Kidney (tissue), 14 donors: ENCODE data around the gene EEPD1. TPM values are rescaled to one million over a fixed set of nuclear protein-coding genes. Genes with fewer than 3 reads are reported as not detected.

ENCODE experiments used
- DNase-seq, 5 donors: peaks; one replicate each; pipeline ENCODE4 v3.0.0-alpha.2; 2013 to 2020
- FAIRE-seq: peaks from 2 replicates; lab custom pipeline; 2012; peaks lifted over from hg19 to GRCh38; lab: Jason Lieb, UNC
- H3K27ac ChIP-seq, 2 donors: one replicate each; pipeline ENCODE4 v1.7.0; 2013; ENCODE audit warnings: low read depth in 2 of 2, low read length in 2 of 2, inconsistent platforms in 1 of 2
- H3K27me3 ChIP-seq: one replicate; pipeline ENCODE4 v1.7.1; 2013; ENCODE audit warnings: low read length, inconsistent platforms; ENCODE audit not compliant: control insufficient read depth, insufficient read depth
- H3K36me3 ChIP-seq, 3 donors: one replicate each; pipeline versions ENCODE4 v1.7.0 to v1.7.1; 2013; ENCODE audit warnings: low read length in 3 of 3, control low read depth in 1 of 3, inconsistent platforms in 1 of 3; ENCODE audit not compliant: insufficient read depth in 3 of 3, control insufficient read depth in 2 of 3
- H3K4me1 ChIP-seq, 3 donors: one replicate each; pipeline versions ENCODE4 v1.7.0 to v1.7.1; 2013; ENCODE audit warnings: low read length in 3 of 3, inconsistent platforms in 1 of 3, low read depth in 1 of 3; ENCODE audit not compliant: control insufficient read depth in 2 of 3, insufficient read depth in 2 of 3
- H3K4me3 ChIP-seq, 3 donors: one replicate each; pipeline versions ENCODE4 v1.7.0 to v1.8.1; 2013; ENCODE audit warnings: low read length in 3 of 3, control low read depth in 1 of 3, inconsistent platforms in 1 of 3
- H3K9ac ChIP-seq, 3 donors: one replicate each; pipeline versions ENCODE4 v1.7.0 to v1.7.1; 2013; ENCODE audit warnings: low read length in 3 of 3, control low read depth in 1 of 3, inconsistent platforms in 1 of 3
- H3K9me3 ChIP-seq, 3 donors: one replicate each; pipeline versions ENCODE4 v1.7.0 to v1.7.1; 2013; ENCODE audit warnings: low read length in 3 of 3, control low read depth in 1 of 3, inconsistent platforms in 1 of 3; ENCODE audit not compliant: control insufficient read depth in 2 of 3, insufficient read depth in 1 of 3
- intact Hi-C: fragments of 100-400 bp; cut with DNase I; formaldehyde crosslinking; loops from one replicate; pipeline ENCODE4 v1.11.1; 2022
- polyA plus RNA-seq: library from polyadenylated mRNA; stranded (reverse); fragments of 350-450 nt; fragmentation: Illumina TruSeq; extraction: RNeasy Lipid Tissue Mini Kit (QIAGEN cat#74804); gene quantifications from one replicate; pipeline ENCODE4 v1.2.3, GENCODE V29; 2014; ENCODE audit warnings: low read depth, low replicate concordance; ENCODE audit not compliant: insufficient read depth
- total RNA-seq: library from RNA; stranded (reverse); fragmentation: NEBNext Ultra II Directional; extraction: Animal tissue kit (Norgen Biotek cat#: 25700); gene quantifications from one replicate; pipeline ENCODE4 v1.2.1, GENCODE V29; 2021
- TF ChIP-seq, protein P1 (sequence below): IDR thresholded peaks from 3 replicates; pipeline ENCODE4 v1.5.1; 2012; ENCODE audit warnings: mild to moderate bottlenecking, moderate library complexity, borderline replicate concordance; ENCODE audit not compliant: insufficient read depth; ENCODE audit errors: extremely low read depth
- donor health status: control.
- donor health status: control.
- donor health status: control.
- donor health status: control.
- donor health status: control.
- donor health status: DM: yes; HTN: yes; CAD: no.
- donor health status: Normal renal cell carcinoma (clear cell type).

Gene EEPD1
- total and polyA plus RNA-seq, 2 donors from 2014 or later, result 6.3 to 6.4 TPM

DNA sequence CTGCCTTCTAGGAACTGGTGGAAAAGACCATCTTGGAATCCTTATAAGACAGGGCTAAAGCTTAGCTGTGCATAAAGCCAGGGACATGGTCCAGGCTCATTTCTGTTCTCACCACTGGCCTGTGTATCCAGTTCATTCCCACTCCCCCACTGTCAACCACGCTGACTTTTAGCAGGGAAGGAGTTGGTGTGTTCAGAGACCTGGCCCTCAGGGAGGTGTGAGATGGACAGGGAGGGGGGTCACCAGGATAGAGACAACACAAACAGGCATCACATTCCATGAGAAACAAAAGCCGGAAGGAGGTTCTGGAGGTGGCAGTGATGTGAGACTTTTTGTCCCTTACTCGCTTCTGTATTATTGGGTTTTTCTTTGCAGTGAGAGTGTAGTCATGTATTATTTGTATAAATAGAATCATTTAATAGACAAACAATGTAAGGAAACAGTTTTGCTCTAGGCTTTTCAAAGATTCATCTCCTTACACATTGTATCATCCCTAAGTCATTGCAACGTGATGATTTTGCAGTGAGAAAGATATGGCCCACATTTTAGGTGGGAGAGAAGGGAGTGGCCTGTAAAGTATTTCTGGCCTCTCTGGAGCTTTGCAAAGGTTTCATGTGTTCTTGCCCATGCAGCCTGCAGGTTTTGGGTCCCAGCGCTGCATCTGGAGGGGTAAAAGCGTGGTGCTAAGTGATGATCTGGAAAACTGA lies 52.0 kb downstream of the EEPD1 start:
- TF ChIP-seq, protein P1, sequence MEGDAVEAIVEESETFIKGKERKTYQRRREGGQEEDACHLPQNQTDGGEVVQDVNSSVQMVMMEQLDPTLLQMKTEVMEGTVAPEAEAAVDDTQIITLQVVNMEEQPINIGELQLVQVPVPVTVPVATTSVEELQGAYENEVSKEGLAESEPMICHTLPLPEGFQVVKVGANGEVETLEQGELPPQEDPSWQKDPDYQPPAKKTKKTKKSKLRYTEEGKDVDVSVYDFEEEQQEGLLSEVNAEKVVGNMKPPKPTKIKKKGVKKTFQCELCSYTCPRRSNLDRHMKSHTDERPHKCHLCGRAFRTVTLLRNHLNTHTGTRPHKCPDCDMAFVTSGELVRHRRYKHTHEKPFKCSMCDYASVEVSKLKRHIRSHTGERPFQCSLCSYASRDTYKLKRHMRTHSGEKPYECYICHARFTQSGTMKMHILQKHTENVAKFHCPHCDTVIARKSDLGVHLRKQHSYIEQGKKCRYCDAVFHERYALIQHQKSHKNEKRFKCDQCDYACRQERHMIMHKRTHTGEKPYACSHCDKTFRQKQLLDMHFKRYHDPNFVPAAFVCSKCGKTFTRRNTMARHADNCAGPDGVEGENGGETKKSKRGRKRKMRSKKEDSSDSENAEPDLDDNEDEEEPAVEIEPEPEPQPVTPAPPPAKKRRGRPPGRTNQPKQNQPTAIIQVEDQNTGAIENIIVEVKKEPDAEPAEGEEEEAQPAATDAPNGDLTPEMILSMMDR, result no peak
- no peak for FAIRE-seq
- H3K9ac ChIP-seq, result no peak overlapping the region
- intact Hi-C loops, result no loop called here
- H3K9me3 ChIP-seq, result no peaks in the 10 kb centered on the region
- peak in 4 of 5 donors; percentile 58 to 79 (median 71) for DNase-seq
- H3K27me3 ChIP-seq, result no peaks in the 10 kb centered on the region
- H3K4me3 ChIP-seq, result no peak overlapping the region
- H3K27ac ChIP-seq, result no peak overlapping the region
- H3K36me3 ChIP-seq, result no peaks in the 10 kb centered on the region
- H3K4me1 ChIP-seq, result peaks cover 0 to 35% (median 13%) of the 10 kb centered on the region in 3 donors

- TF ChIP-seq, protein P1, result no peak
- Histone ChIP-seq H3K27ac (no peak overlapping the region), H3K4me1 (peaks cover 0 to 35% (median 13%) of the 10 kb centered on the region in 3 donors), H3K9ac (no peak overlapping the region), H3K27me3 (no peaks in the 10 kb centered on the region), H3K9me3 (no peaks in the 10 kb centered on the region), H3K36me3 (no peaks in the 10 kb centered on the region), H3K4me3 (no peak overlapping the region)
- intact Hi-C loops, result no loop called here
- FAIRE-seq, result no peak
- no peak for DNase-seq
Measured at GRCh38 chr7:36205803-36206202, 52.7 kb downstream of the EEPD1 start.

DNA sequence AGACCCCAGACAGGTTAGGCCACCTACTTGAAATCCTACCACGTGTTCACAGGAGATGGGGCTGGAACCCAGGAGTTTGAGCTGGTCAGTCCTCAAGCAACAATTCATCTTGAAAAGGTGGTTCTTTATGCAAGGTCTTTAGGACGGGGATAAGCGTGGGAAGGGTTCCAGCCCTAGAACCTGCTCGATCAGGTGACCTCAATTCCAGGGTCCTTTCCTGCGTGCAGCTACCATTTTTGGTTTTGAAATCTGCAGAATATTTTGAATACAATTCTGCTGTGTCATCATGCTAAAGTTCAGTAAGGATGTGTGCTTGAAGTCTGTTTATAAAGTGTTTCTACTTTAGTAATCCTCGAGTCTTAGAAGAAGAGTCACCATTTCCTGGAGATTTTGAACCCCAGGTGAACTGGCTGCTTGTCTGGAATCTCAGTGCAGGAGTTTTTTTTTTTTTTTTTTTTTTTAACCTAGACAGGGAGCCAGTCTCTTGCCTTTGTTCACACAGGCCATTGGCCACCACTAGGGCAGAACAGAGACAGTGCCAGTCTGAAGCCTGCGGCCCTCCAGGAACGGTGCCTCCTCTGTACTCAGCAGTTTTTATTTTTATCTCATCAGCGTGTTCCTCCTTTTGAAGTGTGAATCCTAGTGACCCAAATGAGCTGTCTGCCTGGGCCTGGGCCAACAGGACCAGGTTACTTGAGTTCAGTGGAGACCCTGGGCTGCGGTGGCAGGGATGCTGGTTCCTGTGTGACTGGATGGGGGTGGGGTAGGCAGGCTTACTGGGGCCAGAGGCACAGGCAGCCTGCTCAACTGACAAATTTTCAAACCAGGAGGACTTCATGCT lies 54.6 kb downstream of the EEPD1 start:
- Histone ChIP-seq H3K9ac (no peak overlapping the region), H3K36me3 (no peaks in the 10 kb centered on the region), H3K9me3 (no peaks in the 10 kb centered on the region), H3K27ac (peak overlapping the region in 1 of 2 donors; percentile 54), H3K4me1 (peaks cover 0 to 28% (median 13%) of the 10 kb centered on the region in 3 donors), H3K27me3 (no peaks in the 10 kb centered on the region), H3K4me3 (peak overlapping the region in 2 of 3 donors; percentile 9 to 22)
- TF ChIP-seq, protein P1, result peak; percentile 18
- peak in 4 of 5 donors; percentile 38 to 63 (median 48) for DNase-seq
- intact Hi-C loops, result no loop called here
- FAIRE-seq, result peak; percentile 8
